Endothelial cell of umbilical vein (primary cell): ENCODE measurements around the gene OR10A6. TPM values are rescaled to one million over a fixed set of nuclear protein-coding genes. Genes with fewer than 3 reads are reported as not detected.

Source experiments
- BruUV-seq: library from RNA; stranded (reverse); fragments of 400-500 nt; replicated peaks from 2 replicates; lab custom pipeline; 2021; lab: Mats Ljungman, UMichigan
- CTCF ChIA-PET: fragments of 300-600, 350-600 bp; sonication (Branson Sonifier 250); formaldehyde crosslinking; loops from one replicate; lab custom pipeline; 2021; ENCODE audit warnings: antibody characterized with exemption, inconsistent platforms; lab: Charles Lee
- POLR2A ChIA-PET: fragments of 300-600, 350-600 bp; sonication (Branson Sonifier 250); formaldehyde crosslinking; loops from one replicate; lab custom pipeline; 2021; ENCODE audit warnings: antibody characterized with exemption, inconsistent platforms; lab: Charles Lee
- DNase-seq: peaks from one replicate; pipeline ENCODE4 v3.0.0-alpha.2; 2011; ENCODE audit warnings: low read depth, low spot score
- FAIRE-seq: peaks from 2 replicates; lab custom pipeline; 2011; peaks lifted over from hg19 to GRCh38; lab: Jason Lieb, UNC
- H2AFZ ChIP-seq: 2 replicates; pipeline ENCODE4 v1.6.0; 2012; ENCODE audit warnings: low read depth, low read length, control low read depth, inconsistent platforms
- H3K27ac ChIP-seq: 2 replicates; pipeline ENCODE4 v1.5.1; 2011; ENCODE audit warnings: low read depth, mild to moderate bottlenecking, control low read depth, low read length, moderate library complexity; ENCODE audit not compliant: insufficient read depth
- H3K27me3 ChIP-seq, 2 experiments: 2 replicates each; pipeline versions ENCODE4 v1.6.0 to v1.6.1; 2011; ENCODE audit warnings: low read length in 2 of 2, mixed read lengths in 1 of 2; ENCODE audit not compliant: control insufficient read depth in 2 of 2, insufficient read depth in 2 of 2
- H3K36me3 ChIP-seq, 2 experiments: 2 replicates in 1 of 2; 3 replicates in 1 of 2; pipeline ENCODE4 v1.5.1; 2011; ENCODE audit warnings: low read length in 2 of 2, mild to moderate bottlenecking in 1 of 2, moderate library complexity in 1 of 2; ENCODE audit not compliant: control insufficient read depth in 2 of 2, insufficient read depth in 2 of 2; ENCODE audit errors: extremely low read depth in 1 of 2
- H3K4me1 ChIP-seq: 3 replicates; pipeline ENCODE4 v1.5.1; 2011; ENCODE audit warnings: mild to moderate bottlenecking, low read length; ENCODE audit not compliant: control insufficient read depth, insufficient read depth; ENCODE audit errors: extremely low read depth
- H3K4me2 ChIP-seq: 2 replicates; pipeline ENCODE4 v1.6.1; 2011; ENCODE audit warnings: low read length, control low read depth, mixed read lengths; ENCODE audit not compliant: insufficient read depth
- H3K4me3 ChIP-seq, 3 experiments: fragments of 200-600 bp in 1 of 3; sonication (generic), shearing (Covaris generic) in 1 of 3; replicated peaks in 1 of 3; 2 replicates each; pipeline ENCODE4 v1.5.1; 2011 to 2016; ENCODE audit warnings: control low read depth in 3 of 3, low read length in 3 of 3, mild to moderate bottlenecking in 2 of 3, inconsistent platforms in 1 of 3, low read depth in 1 of 3, moderate library complexity in 1 of 3; ENCODE audit not compliant: insufficient read depth in 1 of 3
- H3K79me2 ChIP-seq: 2 replicates; pipeline ENCODE4 v1.6.0; 2012; ENCODE audit warnings: low read length, inconsistent platforms; ENCODE audit not compliant: control insufficient read depth, insufficient read depth
- H3K9ac ChIP-seq: replicated peaks from 2 replicates; pipeline ENCODE3; 2011; ENCODE audit warnings: low read length, control low read depth; ENCODE audit not compliant: insufficient read depth; ENCODE audit errors: extremely low read depth
- H3K9me1 ChIP-seq: replicated peaks from 3 replicates; pipeline ENCODE4 v1.6.0; 2011; ENCODE audit warnings: mild to moderate bottlenecking, low read length; ENCODE audit not compliant: control insufficient read depth, insufficient read depth; ENCODE audit errors: extremely low read depth
- H3K9me3 ChIP-seq: replicated peaks from 2 replicates; pipeline ENCODE4 v1.5.1; 2012; ENCODE audit warnings: low read length, inconsistent platforms; ENCODE audit not compliant: control insufficient read depth, insufficient read depth
- H4K20me1 ChIP-seq: replicated peaks from 2 replicates; pipeline ENCODE3; 2011; ENCODE audit warnings: mild to moderate bottlenecking, low read length; ENCODE audit not compliant: control insufficient read depth, insufficient read depth; ENCODE audit errors: extremely low read depth
- CTCF ChIP-seq, 2 donors: IDR thresholded peaks; 1 replicate in 1 of 2; 2 replicates in 1 of 2; pipeline ENCODE4 v1.5.1; 2011; ENCODE audit warnings: low read length in 2 of 2, mild to moderate bottlenecking in 2 of 2, moderate library complexity in 2 of 2, control low read depth in 1 of 2, inconsistent platforms in 1 of 2, low read depth in 1 of 2; ENCODE audit not compliant: insufficient read depth in 1 of 2; ENCODE audit errors: extremely low read depth in 1 of 2
- EZH2 ChIP-seq: IDR thresholded peaks from 2 replicates; pipeline ENCODE4 v1.6.1; 2012; ENCODE audit warnings: borderline replicate concordance, low read depth, mild to moderate bottlenecking, moderate library complexity, low read length, inconsistent platforms; ENCODE audit not compliant: severe bottlenecking
- FOS ChIP-seq: IDR thresholded peaks from 2 replicates; pipeline ENCODE4 v1.6.1; 2011; ENCODE audit warnings: mild to moderate bottlenecking, low read length, moderate library complexity, borderline replicate concordance; ENCODE audit not compliant: insufficient read depth
- GATA2 ChIP-seq: IDR thresholded peaks from 2 replicates; pipeline ENCODE4 v1.7.0; 2011; ENCODE audit warnings: low read depth, mild to moderate bottlenecking, moderate library complexity, mixed read lengths, low read length; ENCODE audit not compliant: insufficient read length, insufficient read depth
- JUN ChIP-seq: IDR thresholded peaks from 2 replicates; pipeline ENCODE4 v1.6.1; 2011; ENCODE audit warnings: borderline replicate concordance, low read depth; ENCODE audit not compliant: insufficient read length, insufficient read depth
- MAX ChIP-seq: IDR thresholded peaks from 2 replicates; pipeline ENCODE4 v1.6.1; 2011; ENCODE audit not compliant: insufficient read depth, insufficient read length
- MYC ChIP-seq: IDR thresholded peaks from one replicate; pipeline ENCODE4 v1.6.1; 2011; ENCODE audit warnings: mild to moderate bottlenecking, low read depth, low read length
- POLR2A ChIP-seq: IDR thresholded peaks from 2 replicates; pipeline ENCODE4 v1.6.1; 2012; ENCODE audit warnings: low read depth, mild to moderate bottlenecking, control low read depth, low read length
- POLR2AphosphoS5 ChIP-seq: IDR thresholded peaks from 2 replicates; pipeline ENCODE4 v1.6.1; 2012; ENCODE audit warnings: low read depth, mild to moderate bottlenecking, control low read depth, low read length, moderate library complexity; ENCODE audit not compliant: insufficient read depth
- dilution Hi-C: fragments of 300-500 bp; cut with MboI; formaldehyde crosslinking; loops from one replicate; pipeline ENCODE4 v1.15.0; 2019; ENCODE audit warnings: low sequenced_read_pairs; ENCODE audit not compliant: extremely low pct_ligation_motif_present
- intact Hi-C: fragments of 100-400 bp; cut with micrococcal nuclease; formaldehyde crosslinking; loops from one replicate; pipeline ENCODE4 v1.10.0; 2022
- polyA plus RNA-seq, 4 experiments: library from polyadenylated mRNA; depleted of rRNA in 3 of 4; stranded (reverse) in 3 of 4; unstranded in 1 of 4; fragments of >200 nt; gene quantifications; 2 replicates each; pipeline versions ENCODE4 v1.2.1 to v1.2.3, GENCODE V29; 2011 to 2012; ENCODE audit warnings: missing spikeins in 1 of 4
- total RNA-seq: library from RNA; stranded (reverse); gene quantifications from 2 replicates; pipeline ENCODE4 v1.2.3, GENCODE V29; 2021

Gene OR10A6
- total and polyA plus RNA-seq, 2 donors (not counting 3 experiments of a cell fraction or from before 2014, with no cell fraction given) = not detected

GRCh38 chr11:7900686-7901085 is 30.4 kb downstream of the OR10A6 start:
- no peak for TF ChIP-seq MAX
- no peak for TF ChIP-seq JUN
- no peak for TF ChIP-seq POLR2A
- TF ChIP-seq MYC = no peak
- no peak for TF ChIP-seq POLR2AphosphoS5
- no peak for TF ChIP-seq EZH2
- no peak for TF ChIP-seq CTCF (IDR thresholded peaks at IDR 0.05; ENCODE audit: extremely low read depth in 1 of 2, insufficient read depth in 1 of 2, low read depth in 1 of 2, low read length in 2 of 2)
- TF ChIP-seq FOS = no peak
- TF ChIP-seq GATA2 = no peak
- H3K4me1 ChIP-seq = no peaks in the 10 kb centered on the region
- no peak for FAIRE-seq
- ChIA-PET CTCF (interaction anchor here (1.1 to 7.9 kb wide), 2 partner anchors 19 to 84 kb away, joined by 3 to 109 read pairs; partner anchors contain the start of gene EIF3F), POLR2A (no interaction called here)
- no peaks in the 10 kb centered on the region for H3K36me3 ChIP-seq
- DNase-seq = no peak
- intact Hi-C loops (no loop called here), dilution Hi-C loops (no loop called here)
- H3K4me3 ChIP-seq = no peak overlapping the region
- no peaks in the 10 kb centered on the region for H3K79me2 ChIP-seq
- H3K9ac ChIP-seq = no peak overlapping the region
- H3K9me1 ChIP-seq = no peaks in the 10 kb centered on the region
- no TSS peak for BruUV-seq
- no peaks in the 10 kb centered on the region for H4K20me1 ChIP-seq
- H3K9me3 ChIP-seq = no peaks in the 10 kb centered on the region
- H2AFZ ChIP-seq = no peak overlapping the region
- H3K4me2 ChIP-seq = no peak overlapping the region
- peaks cover 2 to 8% of the 10 kb centered on the region in 2 experiments for H3K27me3 ChIP-seq
- H3K27ac ChIP-seq = no peak overlapping the region
